ENCODE data around the gene C6orf89. TPM values are rescaled to one million over a fixed set of nuclear protein-coding genes. Genes with fewer than 3 reads are reported as not detected.

Gene C6orf89
- polyA plus RNA-seq, 2 of the 4 experiments (the other 2 are of a cell fraction): 13.8 to 27.0 TPM

- ChIA-PET POLR2A (no interaction called here), CTCF (interaction anchor here (1.5 kb wide), 1 partner anchor 175 kb away, joined by 3 read pairs; no protein-coding TSS in a partner anchor)
- ATAC-seq (no peak), FAIRE-seq (no peak), DNase-seq (ENCODE audit: low read depth in 1 of 2, low spot score in 1 of 2) (no peak)
- H3K27ac ChIP-seq: no peak overlapping the region
- TF ChIP-seq JUNB (IDR thresholded peaks at IDR 0.05) (no peak), HOXB13 (CRISPR knock-in tag; IDR thresholded peaks at IDR 0.05; ENCODE audit: low read depth) (no peak), ZC3H11A (IDR thresholded peaks at IDR 0.05) (no peak), PHF8 (IDR thresholded peaks at IDR 0.05; ENCODE audit: borderline replicate concordance, low read depth) (no peak), HOXB5 (CRISPR knock-in tag; IDR thresholded peaks at IDR 0.05) (no peak), NFE2L2 (conservative IDR thresholded peaks at IDR 0.05; ENCODE audit: low read length) (no peak), SMC3 (IDR thresholded peaks at IDR 0.05) (no peak), CBX8 (IDR thresholded peaks at IDR 0.05) (no peak), EHF (CRISPR knock-in tag; IDR thresholded peaks at IDR 0.05) (no peak), ATOH8 (CRISPR knock-in tag; IDR thresholded peaks at IDR 0.05; ENCODE audit: low read depth) (no peak)
- no peaks in the 10 kb centered on the region for H3K4me1 ChIP-seq
- H3K4me3 ChIP-seq: no peak overlapping the region
- H3K4me2 ChIP-seq: no peak overlapping the region
- 83% methylated on average over 4 of the region's 4 CpGs for WGBS (ENCODE audit: missing lambda C conversion rate)
- no peaks in the 10 kb centered on the region for H3K9me3 ChIP-seq
These were observed 42.6 kb upstream of the C6orf89 start for GRCh38 chr6:36843170-36843569.

- Histone ChIP-seq H3K4me2 (no peak overlapping the region), H3K9me3 (no peaks in the 10 kb centered on the region), H3K4me1 (no peaks in the 10 kb centered on the region), H3K4me3 (no peak overlapping the region), H3K27ac (no peak overlapping the region)
- FAIRE-seq (no peak), ATAC-seq (no peak), DNase-seq (ENCODE audit: low read depth in 1 of 2, low spot score in 1 of 2) (no peak)
- CTCF ChIA-PET: interaction anchor here (0.7 to 1.5 kb wide), 3 partner anchors 8 to 174 kb away, joined by 3 read pairs; no protein-coding TSS in a partner anchor
- POLR2A ChIA-PET: no interaction called here
- TF ChIP-seq JUN (IDR thresholded peaks at IDR 0.05) (no peak), HOXB5 (CRISPR knock-in tag; IDR thresholded peaks at IDR 0.05) (no peak), NFE2L2 (conservative IDR thresholded peaks at IDR 0.05; ENCODE audit: low read length) (no peak), RCOR1 (IDR thresholded peaks at IDR 0.05; ENCODE audit: low read depth, low read length) (no peak)
- WGBS (ENCODE audit: missing lambda C conversion rate): 70% methylated on average over 19 of the region's 19 CpGs
These were observed 41.3 kb upstream of the C6orf89 start for GRCh38 chr6:36844232-36845170.

DNA sequence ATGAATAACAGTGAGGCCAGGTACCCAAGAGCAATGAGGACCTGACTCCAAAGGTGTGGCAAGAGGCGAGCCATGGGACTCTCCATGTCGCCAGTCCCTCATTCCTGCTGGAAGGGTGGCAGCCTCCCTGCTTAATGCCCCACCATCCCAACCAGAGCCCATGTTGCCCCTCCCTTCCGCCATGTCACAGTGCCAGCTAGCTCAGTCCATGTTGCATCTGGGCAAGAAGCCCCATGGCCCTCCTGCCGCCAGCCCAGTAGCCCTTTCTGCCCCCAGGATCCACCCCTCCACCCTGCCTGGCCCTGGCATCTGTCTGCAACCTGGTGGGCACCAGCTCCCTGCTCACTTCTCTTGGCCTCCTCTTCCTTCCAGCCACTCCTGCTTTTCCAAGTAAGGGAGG is 40.5 kb upstream of the C6orf89 start:
- Histone ChIP-seq H3K27ac (no peak overlapping the region), H3K4me3 (no peak overlapping the region), H3K4me1 (no peaks in the 10 kb centered on the region), H3K4me2 (no peak overlapping the region), H3K9me3 (no peaks in the 10 kb centered on the region)
- WGBS (ENCODE audit: missing lambda C conversion rate): 68% methylated on average over 4 of the region's 4 CpGs
- ATAC-seq: no peak
- ChIA-PET CTCF (no interaction called here), POLR2A (no interaction called here)
- no peak for TF ChIP-seq EP300 (IDR thresholded peaks at IDR 0.05)
- TF ChIP-seq MAZ (IDR thresholded peaks at IDR 0.05; ENCODE audit: borderline replicate concordance, low read depth, low read length): no peak
- TF ChIP-seq HMGXB4 (CRISPR knock-in tag; IDR thresholded peaks at IDR 0.05; ENCODE audit: borderline replicate concordance): no peak
- no peak for TF ChIP-seq HOXB13 (CRISPR knock-in tag; IDR thresholded peaks at IDR 0.05; ENCODE audit: low read depth)
- no peak for TF ChIP-seq RARB (CRISPR knock-in tag; IDR thresholded peaks at IDR 0.05)
- TF ChIP-seq, protein P1, sequence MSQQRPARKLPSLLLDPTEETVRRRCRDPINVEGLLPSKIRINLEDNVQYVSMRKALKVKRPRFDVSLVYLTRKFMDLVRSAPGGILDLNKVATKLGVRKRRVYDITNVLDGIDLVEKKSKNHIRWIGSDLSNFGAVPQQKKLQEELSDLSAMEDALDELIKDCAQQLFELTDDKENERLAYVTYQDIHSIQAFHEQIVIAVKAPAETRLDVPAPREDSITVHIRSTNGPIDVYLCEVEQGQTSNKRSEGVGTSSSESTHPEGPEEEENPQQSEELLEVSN (IDR thresholded peaks at IDR 0.05; ENCODE audit: borderline replicate concordance, low read depth): no peak
- TF ChIP-seq MAFK (IDR thresholded peaks at IDR 0.05; ENCODE audit: partially characterized antibody): no peak
- no peak for TF ChIP-seq KDM5A (IDR thresholded peaks at IDR 0.05)
- no peak for TF ChIP-seq HOXA7 (CRISPR knock-in tag; IDR thresholded peaks at IDR 0.05)
- TF ChIP-seq NPAS2 (CRISPR knock-in tag; IDR thresholded peaks at IDR 0.05; ENCODE audit: borderline replicate concordance): no peak
- TF ChIP-seq, protein P2, sequence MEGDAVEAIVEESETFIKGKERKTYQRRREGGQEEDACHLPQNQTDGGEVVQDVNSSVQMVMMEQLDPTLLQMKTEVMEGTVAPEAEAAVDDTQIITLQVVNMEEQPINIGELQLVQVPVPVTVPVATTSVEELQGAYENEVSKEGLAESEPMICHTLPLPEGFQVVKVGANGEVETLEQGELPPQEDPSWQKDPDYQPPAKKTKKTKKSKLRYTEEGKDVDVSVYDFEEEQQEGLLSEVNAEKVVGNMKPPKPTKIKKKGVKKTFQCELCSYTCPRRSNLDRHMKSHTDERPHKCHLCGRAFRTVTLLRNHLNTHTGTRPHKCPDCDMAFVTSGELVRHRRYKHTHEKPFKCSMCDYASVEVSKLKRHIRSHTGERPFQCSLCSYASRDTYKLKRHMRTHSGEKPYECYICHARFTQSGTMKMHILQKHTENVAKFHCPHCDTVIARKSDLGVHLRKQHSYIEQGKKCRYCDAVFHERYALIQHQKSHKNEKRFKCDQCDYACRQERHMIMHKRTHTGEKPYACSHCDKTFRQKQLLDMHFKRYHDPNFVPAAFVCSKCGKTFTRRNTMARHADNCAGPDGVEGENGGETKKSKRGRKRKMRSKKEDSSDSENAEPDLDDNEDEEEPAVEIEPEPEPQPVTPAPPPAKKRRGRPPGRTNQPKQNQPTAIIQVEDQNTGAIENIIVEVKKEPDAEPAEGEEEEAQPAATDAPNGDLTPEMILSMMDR (IDR thresholded peaks at IDR 0.05): no peak
- TF ChIP-seq MYC (IDR thresholded peaks at IDR 0.05; ENCODE audit: borderline replicate concordance, low read length): no peak
- no peak for TF ChIP-seq RCOR1 (IDR thresholded peaks at IDR 0.05; ENCODE audit: low read depth, low read length)
- no peak for TF ChIP-seq NFE2L2 (conservative IDR thresholded peaks at IDR 0.05; ENCODE audit: low read length)
- no peak for TF ChIP-seq CHD4 (IDR thresholded peaks at IDR 0.05; ENCODE audit: borderline replicate concordance)
- no peak for TF ChIP-seq FOSB (CRISPR knock-in tag; IDR thresholded peaks at IDR 0.05)
- FAIRE-seq: no peak
- DNase-seq (ENCODE audit: low read depth in 1 of 2, low spot score in 1 of 2): no peak
